ENCODE results near the gene APOL6. TPM values are rescaled to one million over a fixed set of nuclear protein-coding genes. Genes with fewer than 3 reads are reported as not detected.
A peak's percentile ranks its signal among the peaks of the same experiment; 100 is the strongest.
"Not testable (repeated sequence)": the region's sequence is repeated elsewhere in the genome, so short reads cannot be mapped to it uniquely, and the experiment has no call there.

The APOL6 gene
- total RNA-seq, 4 donors from 2014 or later = 4.6 to 39.7 (median 27.5) TPM

DNA sequence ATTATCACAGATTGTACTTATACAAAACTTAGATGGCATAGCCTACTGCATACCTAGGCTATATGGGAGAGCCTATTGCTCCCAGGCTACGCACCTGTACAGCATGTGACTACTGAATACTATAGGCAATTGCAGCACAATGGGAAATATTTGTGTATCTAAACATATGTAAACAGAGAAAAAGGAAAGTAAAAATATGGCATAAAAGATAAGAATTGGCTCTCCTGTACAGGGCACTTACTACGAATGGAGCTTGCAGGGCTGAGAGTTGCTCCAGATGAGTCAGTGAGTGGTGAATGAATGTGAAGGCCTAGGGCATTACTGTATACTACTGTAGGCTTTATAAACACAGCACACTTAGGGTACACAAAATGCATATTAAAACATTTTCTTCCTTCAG, 13.2 kb downstream of the APOL6 start:
- H3K27me3 ChIP-seq = no peaks in the 10 kb centered on the region
- WGBS, 2 donors (ENCODE audit: low coverage in 1 of 2) = 58 to 65% methylated on average over 2 of the region's 2 CpGs
- intact Hi-C loops (cut with DNase I; ENCODE audit: low total_unique reads) = no loop called here
- TF ChIP-seq POLR2A (IDR thresholded peaks at IDR 0.05) = no peak
- no peak for TF ChIP-seq POLR2AphosphoS5 (IDR thresholded peaks at IDR 0.05)
- TF ChIP-seq EP300 (IDR thresholded peaks at IDR 0.05; ENCODE audit: low read depth) = no peak
- TF ChIP-seq, protein P1, sequence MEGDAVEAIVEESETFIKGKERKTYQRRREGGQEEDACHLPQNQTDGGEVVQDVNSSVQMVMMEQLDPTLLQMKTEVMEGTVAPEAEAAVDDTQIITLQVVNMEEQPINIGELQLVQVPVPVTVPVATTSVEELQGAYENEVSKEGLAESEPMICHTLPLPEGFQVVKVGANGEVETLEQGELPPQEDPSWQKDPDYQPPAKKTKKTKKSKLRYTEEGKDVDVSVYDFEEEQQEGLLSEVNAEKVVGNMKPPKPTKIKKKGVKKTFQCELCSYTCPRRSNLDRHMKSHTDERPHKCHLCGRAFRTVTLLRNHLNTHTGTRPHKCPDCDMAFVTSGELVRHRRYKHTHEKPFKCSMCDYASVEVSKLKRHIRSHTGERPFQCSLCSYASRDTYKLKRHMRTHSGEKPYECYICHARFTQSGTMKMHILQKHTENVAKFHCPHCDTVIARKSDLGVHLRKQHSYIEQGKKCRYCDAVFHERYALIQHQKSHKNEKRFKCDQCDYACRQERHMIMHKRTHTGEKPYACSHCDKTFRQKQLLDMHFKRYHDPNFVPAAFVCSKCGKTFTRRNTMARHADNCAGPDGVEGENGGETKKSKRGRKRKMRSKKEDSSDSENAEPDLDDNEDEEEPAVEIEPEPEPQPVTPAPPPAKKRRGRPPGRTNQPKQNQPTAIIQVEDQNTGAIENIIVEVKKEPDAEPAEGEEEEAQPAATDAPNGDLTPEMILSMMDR (IDR thresholded peaks at IDR 0.05) = no peak
- H3K4me3 ChIP-seq = no peak overlapping the region
- peaks cover 0 to 3% of the 10 kb centered on the region in 2 donors for H3K9me3 ChIP-seq
- H3K27ac ChIP-seq = peak overlapping the region; percentile 47 to 75 (median 70)
- in situ Hi-C loops (cut with MboI; ENCODE audit: low pct_ligation_motif_present in 1 of 4, low pct_unique_long_range_greater_than_20kb in 1 of 4, low sequenced_read_pairs in 3 of 4) = no loop called here
- H3K4me1 ChIP-seq = peaks cover 6 to 38% (median 22%) of the 10 kb centered on the region in 4 donors
- no peak for DNase-seq
- peaks cover 0 to 51% (median 15%) of the 10 kb centered on the region in 4 donors for H3K36me3 ChIP-seq

DNA sequence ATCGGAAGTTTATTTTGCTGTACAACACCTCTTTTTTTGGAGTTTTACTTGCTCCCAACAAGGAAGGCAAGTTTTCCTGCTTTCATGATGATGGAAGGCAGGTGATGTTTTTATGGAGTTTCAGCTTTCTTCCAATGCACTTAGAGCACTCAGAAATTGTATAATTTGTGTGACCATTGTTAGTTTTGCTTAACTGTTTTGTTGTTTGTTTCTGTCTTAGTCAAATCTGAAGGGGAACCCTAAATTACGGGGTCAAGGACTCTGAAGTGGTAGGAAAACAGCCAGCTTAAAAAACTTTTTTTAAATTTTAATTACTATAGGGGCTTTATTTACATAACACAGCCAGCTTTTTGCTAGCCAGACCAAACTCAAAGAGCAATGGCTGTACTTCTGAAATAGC, 14.7 kb downstream of the APOL6 start:
- H3K27ac ChIP-seq = peak overlapping the region; percentile 35 to 75 (median 60)
- DNase-seq = no peak
- TF ChIP-seq POLR2A (IDR thresholded peaks at IDR 0.05) (no peak), POLR2AphosphoS5 (IDR thresholded peaks at IDR 0.05) (no peak), EP300 (IDR thresholded peaks at IDR 0.05; ENCODE audit: low read depth) (no peak)
- TF ChIP-seq, protein P1 (IDR thresholded peaks at IDR 0.05) = no peak
- peaks cover 6 to 38% (median 22%) of the 10 kb centered on the region in 4 donors for H3K4me1 ChIP-seq
- H3K36me3 ChIP-seq = peaks cover 0 to 45% (median 11%) of the 10 kb centered on the region in 4 donors
- peaks cover 0 to 3% of the 10 kb centered on the region in 2 donors for H3K9me3 ChIP-seq
- WGBS, 2 donors (ENCODE audit: low coverage in 1 of 2) = 73 to 96% methylated on average over 2 of the region's 2 CpGs
- in situ Hi-C loops (cut with MboI; ENCODE audit: low pct_ligation_motif_present in 1 of 4, low pct_unique_long_range_greater_than_20kb in 1 of 4, low sequenced_read_pairs in 3 of 4) = no loop called here
- H3K27me3 ChIP-seq = no peaks in the 10 kb centered on the region
- H3K4me3 ChIP-seq = no peak overlapping the region
- intact Hi-C loops (cut with DNase I; ENCODE audit: low total_unique reads) = no loop called here

DNA sequence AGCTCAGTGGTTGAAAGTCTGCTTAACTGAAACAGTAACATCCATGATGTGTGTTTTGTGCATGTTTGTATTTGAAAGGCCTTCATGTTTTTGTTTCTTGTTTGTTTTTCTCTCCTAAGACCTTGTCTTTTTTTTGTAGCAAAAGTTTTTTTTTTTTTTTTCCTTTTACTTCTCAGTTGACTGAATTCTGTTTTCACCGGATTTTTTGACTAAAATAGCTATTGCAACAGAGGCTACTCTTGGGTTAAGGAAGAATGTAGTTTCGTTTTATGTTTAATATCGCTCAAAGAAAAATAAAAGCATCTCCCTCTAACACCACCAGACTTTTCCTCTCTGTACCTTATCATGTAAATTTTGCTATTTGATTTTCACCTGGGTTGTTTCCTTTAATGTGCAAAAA, 15.1 kb downstream of the APOL6 start:
- Histone ChIP-seq H3K9me3 (peaks cover 0 to 3% of the 10 kb centered on the region in 2 donors), H3K27me3 (no peaks in the 10 kb centered on the region), H3K27ac (peak overlapping the region; percentile 35 to 75 (median 60)), H3K4me1 (peaks cover 6 to 38% (median 22%) of the 10 kb centered on the region in 4 donors), H3K36me3 (peaks cover 0 to 40% (median 9%) of the 10 kb centered on the region in 4 donors), H3K4me3 (peak overlapping the region in 1 of 4 donors; percentile 11)
- TF ChIP-seq POLR2AphosphoS5 (IDR thresholded peaks at IDR 0.05) (no peak), EP300 (IDR thresholded peaks at IDR 0.05; ENCODE audit: low read depth) (no peak), POLR2A (IDR thresholded peaks at IDR 0.05) (no peak)
- TF ChIP-seq, protein P1 (IDR thresholded peaks at IDR 0.05) = no peak
- 58 to 59% methylated on average over 3 of the region's 3 CpGs for WGBS, 2 donors (ENCODE audit: low coverage in 1 of 2)
- intact Hi-C loops (cut with DNase I; ENCODE audit: low total_unique reads) = no loop called here
- no peak for DNase-seq
- in situ Hi-C loops (cut with MboI; ENCODE audit: low pct_ligation_motif_present in 1 of 4, low pct_unique_long_range_greater_than_20kb in 1 of 4, low sequenced_read_pairs in 3 of 4) = no loop called here

DNA sequence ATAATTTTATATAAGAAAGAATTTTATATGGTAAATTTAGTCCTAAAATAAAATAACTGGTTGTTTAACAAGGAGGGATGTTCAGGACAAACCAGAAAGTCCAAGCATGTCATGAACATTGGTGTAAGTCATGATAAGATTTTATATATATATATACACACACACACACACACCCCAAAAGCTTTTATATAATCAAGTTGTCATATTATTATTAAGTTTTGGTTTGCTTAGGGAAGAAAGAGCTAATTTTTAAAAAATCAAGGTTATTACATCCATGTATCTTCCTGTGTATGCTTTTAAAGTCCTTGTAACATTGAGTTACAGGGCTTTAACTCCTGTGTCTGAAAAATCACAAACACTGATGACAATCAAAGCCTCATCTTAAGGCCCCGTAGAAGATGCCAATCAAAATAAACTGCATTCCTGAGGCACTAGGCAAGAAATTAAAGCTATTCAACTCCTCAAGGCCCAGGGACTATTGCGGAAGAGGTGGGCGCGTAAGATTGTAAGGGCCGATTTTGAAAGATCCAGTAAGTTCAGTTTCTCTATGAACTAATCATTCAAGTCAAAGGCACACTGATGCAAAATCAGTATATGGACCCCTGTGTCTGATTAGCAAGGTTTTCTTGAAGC, 16.8 kb downstream of the APOL6 start:
- no peak for TF ChIP-seq POLR2A (IDR thresholded peaks at IDR 0.05)
- TF ChIP-seq EP300 (IDR thresholded peaks at IDR 0.05; ENCODE audit: low read depth) = no peak
- TF ChIP-seq, protein P1 (IDR thresholded peaks at IDR 0.05) = no peak
- no peak for TF ChIP-seq POLR2AphosphoS5 (IDR thresholded peaks at IDR 0.05)
- H3K27ac ChIP-seq = no peak overlapping the region
- H3K4me3 ChIP-seq = no peak overlapping the region
- WGBS, 2 donors (ENCODE audit: low coverage in 1 of 2) = 96 to 98% methylated on average over 4 to 5 of the region's 5 CpGs
- intact Hi-C loops (cut with DNase I; ENCODE audit: low total_unique reads) = no loop called here
- H3K9me3 ChIP-seq = peaks cover 0 to 3% of the 10 kb centered on the region in 2 donors
- in situ Hi-C loops (cut with MboI; ENCODE audit: low pct_ligation_motif_present in 1 of 4, low pct_unique_long_range_greater_than_20kb in 1 of 4, low sequenced_read_pairs in 3 of 4) = no loop called here
- H3K36me3 ChIP-seq = peaks cover 0 to 23% (median 3%) of the 10 kb centered on the region in 4 donors
- no peak for DNase-seq
- peaks cover 5 to 37% (median 20%) of the 10 kb centered on the region in 4 donors for H3K4me1 ChIP-seq
- no peaks in the 10 kb centered on the region for H3K27me3 ChIP-seq

DNA sequence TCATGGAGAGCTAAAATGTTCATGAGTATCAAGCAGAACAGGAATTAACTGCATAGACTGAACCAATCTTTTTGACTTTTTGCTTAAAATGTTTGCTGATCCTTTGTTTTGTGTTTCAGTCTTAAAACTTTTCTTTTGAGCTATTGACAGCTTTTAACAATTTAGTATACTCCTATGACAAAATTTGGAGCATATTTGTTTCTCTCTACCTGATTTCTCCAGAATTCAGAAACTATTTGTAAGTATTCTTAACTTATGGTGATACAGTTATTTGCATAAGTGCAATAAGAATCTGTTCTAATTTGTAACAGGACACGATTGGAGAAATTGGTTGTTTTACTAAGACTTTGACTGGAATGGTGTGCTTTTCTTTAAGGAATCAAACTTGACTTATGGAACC, 18.5 kb downstream of the APOL6 start:
- H3K4me3 ChIP-seq; H3K27ac ChIP-seq; DNase-seq; intact Hi-C loops (cut with DNase I; ENCODE audit: low total_unique reads); in situ Hi-C loops (cut with MboI; ENCODE audit: low pct_ligation_motif_present in 1 of 4, low pct_unique_long_range_greater_than_20kb in 1 of 4, low sequenced_read_pairs in 3 of 4); H3K9me3 ChIP-seq; H3K27me3 ChIP-seq: not testable (repeated sequence)
- H3K4me1 ChIP-seq = peaks cover 0 to 22% (median 5%) of the 10 kb centered on the region in 4 donors
- peaks cover 0 to 22% (median 3%) of the 10 kb centered on the region in 4 donors for H3K36me3 ChIP-seq
- WGBS, 2 donors (ENCODE audit: low coverage in 1 of 2) = 95 to 100% methylated on average over 1 of the region's 1 CpG
